Activated gamma-delta T cell treated with anti-CD3 and anti-CD28 coated beads, Interleukin-2, amount 50 U/mL, for 16 hours (primary cell): Measurements from ENCODE around the gene OR10A2.
"Not testable (repeated sequence)": the region's sequence is repeated elsewhere in the genome, so short reads cannot be mapped to it uniquely, and the experiment has no call there.

ENCODE experiments used
- DNase-seq: peaks from one replicate; pipeline ENCODE4 v3.0.0-alpha.2; 2020; ENCODE audit warnings: low read depth

Gene OR10A2, protein sequence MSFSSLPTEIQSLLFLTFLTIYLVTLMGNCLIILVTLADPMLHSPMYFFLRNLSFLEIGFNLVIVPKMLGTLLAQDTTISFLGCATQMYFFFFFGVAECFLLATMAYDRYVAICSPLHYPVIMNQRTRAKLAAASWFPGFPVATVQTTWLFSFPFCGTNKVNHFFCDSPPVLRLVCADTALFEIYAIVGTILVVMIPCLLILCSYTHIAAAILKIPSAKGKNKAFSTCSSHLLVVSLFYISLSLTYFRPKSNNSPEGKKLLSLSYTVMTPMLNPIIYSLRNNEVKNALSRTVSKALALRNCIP

GRCh38 chr11:6862961-6863360 lies at the start of gene OR10A2:
Gene OR10A2 (plus strand): TSS chr11:6863057. CDS start chr11:6869755, 6,698 bp downstream.
- no peak for DNase-seq

GRCh38 chr11:6813656-6814055 lies 49.2 kb upstream of the OR10A2 start:
- no peak for DNase-seq

DNA sequence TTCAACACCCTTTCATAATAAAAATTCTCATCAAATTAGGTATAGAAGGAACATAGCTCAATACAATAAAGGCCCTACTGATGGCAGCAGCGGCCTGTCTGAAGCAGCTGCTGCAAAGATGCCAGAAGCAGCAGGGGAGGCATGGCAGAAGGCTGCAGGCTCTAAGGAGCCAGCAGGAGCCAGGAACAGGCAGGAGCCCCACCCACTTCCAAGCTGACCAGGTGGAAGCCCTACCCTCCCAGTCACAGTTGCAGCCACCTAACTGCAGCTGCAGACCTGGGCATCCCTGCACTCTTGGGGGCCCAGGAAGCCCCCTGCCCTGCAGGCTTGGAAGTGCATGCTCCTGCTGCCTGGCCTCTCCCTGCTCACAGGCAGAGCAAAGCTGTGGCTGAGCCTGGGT lies 45.2 kb upstream of the OR10A2 start:
- DNase-seq: no peak

DNA sequence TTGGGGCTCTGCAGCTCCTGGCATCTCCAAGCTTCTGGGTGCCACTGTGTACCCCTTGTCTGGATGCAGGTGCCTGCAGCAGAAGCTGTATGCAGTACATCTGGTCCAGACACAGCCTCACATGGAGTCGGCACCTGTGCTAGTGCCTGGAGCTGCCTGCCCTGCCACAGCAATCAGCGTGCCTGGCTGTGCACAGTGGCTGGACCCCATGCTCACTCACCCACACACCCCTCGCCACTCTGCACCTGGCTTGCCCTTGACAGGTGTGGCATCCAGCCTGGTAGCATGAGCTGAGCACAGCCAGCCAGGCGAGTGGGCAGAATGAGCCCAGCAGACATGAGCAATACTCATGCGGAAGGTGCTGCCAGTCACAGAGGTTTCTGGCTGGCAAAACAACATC lies 43.9 kb upstream of the OR10A2 start:
- no peak for DNase-seq

DNA sequence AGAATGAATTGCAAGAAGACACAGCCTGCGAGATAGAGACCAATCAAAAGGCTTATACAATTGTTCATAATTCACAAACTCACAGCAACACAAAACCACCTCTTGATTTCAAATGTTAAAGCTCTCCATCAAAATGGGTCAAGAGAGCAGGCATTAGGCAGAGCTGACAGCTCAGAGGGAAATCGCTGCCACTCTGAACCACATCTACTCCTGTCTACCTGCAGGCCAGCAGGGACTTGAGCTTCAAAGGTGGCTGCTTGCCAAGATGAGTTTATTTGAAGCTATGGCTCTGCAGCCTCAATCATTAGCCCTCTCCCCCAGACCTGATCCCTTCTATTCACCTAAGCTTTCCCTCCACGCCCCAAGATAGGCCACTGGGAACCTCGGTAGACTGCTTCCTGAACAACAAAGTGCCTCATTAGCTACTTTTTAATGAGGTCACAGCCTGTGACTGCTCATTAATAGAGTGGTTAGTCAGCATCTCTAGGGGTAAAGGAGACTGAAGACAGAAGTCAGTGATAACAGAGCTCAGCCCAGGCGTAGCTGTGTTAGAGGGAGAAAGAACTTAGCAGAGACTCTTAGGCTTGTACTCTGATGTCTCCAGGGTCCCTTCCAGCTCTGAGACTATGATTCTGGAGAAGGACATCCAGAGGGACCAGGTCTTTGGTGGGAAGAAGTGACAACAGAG lies 38.6 kb upstream of the OR10A2 start:
- no peak for DNase-seq

DNA sequence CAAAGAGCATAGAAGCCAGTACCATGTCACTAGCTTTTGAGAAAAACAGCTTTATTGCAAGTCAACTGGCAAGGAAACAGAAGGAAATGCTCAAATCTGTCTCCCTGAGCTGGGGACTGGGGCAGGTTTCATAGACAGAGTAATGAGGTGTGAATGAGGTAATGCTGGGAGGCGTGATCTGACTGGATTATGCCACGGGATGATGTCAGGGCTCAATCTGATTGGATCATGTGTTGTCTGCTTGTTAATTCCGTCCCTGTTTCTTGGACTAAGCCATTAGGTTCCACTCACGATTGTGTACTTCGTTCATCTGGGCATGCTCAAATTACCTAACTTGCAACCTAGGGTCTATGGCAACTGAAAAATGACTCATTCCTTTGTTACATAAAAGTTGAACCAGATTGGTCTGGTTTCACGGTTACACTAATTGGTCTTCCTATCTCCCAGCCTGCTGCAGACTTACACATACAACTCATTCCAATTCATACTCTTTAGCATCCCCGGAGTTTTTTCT lies 37.6 kb upstream of the OR10A2 start:
- no peak for DNase-seq

DNA sequence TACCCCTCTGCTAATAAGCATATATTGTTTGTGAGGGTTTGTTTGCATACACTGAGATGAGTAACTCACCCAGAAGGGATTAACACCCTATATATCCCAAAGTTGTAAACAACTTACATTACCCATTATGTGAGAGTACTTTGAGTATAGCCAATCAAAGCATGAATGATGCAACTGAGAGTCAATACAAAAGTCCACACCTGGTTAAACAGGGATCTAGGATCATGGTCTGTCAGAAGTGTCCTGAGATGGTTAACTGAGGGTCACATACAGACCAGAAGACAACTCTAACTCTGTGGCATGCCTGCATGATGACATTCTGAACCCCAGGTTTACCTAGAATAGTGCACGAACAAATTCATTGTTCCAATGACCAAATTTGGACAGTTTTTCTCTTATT lies 34.8 kb upstream of the OR10A2 start:
- no peak for DNase-seq

- no peak for DNase-seq
Measured at GRCh38 chr11:6833356-6833755, 29.5 kb upstream of the OR10A2 start.

- DNase-seq: no peak
Measured at GRCh38 chr11:6834021-6834420, 28.8 kb upstream of the OR10A2 start.

- no peak for DNase-seq
Measured at GRCh38 chr11:6841694-6842093, 21.2 kb upstream of the OR10A2 start.

- DNase-seq: no peak
Measured at GRCh38 chr11:6843670-6844069, 19.2 kb upstream of the OR10A2 start.

GRCh38 chr11:6844356-6844755 lies 18.5 kb upstream of the OR10A2 start:
- DNase-seq: no peak

DNA sequence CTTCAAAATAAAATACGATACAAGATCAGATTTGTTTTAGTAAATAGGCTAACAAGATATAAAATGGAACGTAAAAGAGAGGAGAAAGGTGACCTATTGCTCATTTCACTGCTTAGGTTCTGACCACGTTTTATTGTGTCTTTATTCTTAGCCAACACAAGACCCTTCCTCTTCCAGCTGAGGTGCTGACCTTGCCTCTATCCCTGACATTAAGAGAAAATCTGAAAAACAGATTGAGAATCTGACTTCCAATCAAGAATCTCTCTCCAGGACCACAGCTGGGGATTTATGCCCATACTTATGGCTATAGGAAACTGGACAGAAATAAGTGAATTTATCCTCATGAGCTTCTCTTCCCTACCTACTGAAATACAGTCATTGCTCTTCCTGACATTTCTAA lies 17.5 kb upstream of the OR10A2 start, which contains the start of gene OR10A5:
Gene OR10A5 (plus strand): TSS at position 301 of the 400 bp plus-strand sequence. CDS start 0 bp downstream, at position 301.
- DNase-seq: no peak

DNA sequence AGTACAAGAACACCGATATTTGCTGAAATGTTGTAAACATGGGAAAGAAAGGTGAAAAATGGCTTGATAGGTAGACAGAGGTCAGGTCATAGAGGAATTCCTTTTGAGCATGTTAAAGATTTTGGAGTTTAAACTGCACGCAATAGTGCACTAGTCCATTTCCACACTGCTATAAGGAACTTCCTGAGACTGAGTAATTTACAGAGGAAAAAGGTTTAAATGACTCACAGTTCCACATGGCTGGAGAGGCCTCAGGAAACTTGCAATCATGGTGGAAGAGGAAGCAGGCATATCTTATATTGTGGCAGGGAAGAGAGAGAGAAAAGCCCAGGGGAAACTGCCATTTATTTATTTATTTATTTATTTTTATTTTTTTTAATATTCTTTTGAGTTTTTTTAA lies 12.3 kb upstream of the OR10A2 start:
- DNase-seq: no peak

- not testable (repeated sequence) for DNase-seq
Measured at GRCh38 chr11:6854801-6855200, 8.1 kb upstream of the OR10A2 start.

DNA sequence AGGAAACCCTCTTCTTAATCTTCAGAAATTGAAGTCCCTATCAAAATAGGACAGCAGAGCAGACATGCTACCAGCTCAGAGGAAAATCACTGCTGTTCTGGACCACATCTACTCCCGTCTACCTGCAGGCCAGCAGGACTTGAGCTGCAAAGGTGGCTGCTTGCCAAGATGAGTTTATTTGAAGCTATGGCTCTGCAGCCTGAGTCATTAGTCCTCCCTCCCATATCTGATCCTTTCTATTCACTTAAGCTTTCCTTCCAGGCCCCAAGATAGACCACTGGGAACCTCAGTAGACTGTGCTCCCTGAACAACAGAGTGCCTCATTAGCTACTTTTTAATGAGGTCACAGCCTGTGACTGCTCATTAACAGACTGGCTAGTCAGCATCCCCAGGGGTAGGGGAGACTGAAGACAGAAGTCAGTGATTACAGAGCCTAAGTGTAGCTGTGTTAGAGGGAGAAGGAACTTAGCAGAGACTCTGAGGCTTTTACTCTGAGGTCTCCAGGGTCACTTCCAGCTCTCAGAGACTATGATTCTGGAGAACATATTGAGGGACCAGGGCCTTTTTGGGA lies 6.8 kb upstream of the OR10A2 start:
- DNase-seq: no peak

DNA sequence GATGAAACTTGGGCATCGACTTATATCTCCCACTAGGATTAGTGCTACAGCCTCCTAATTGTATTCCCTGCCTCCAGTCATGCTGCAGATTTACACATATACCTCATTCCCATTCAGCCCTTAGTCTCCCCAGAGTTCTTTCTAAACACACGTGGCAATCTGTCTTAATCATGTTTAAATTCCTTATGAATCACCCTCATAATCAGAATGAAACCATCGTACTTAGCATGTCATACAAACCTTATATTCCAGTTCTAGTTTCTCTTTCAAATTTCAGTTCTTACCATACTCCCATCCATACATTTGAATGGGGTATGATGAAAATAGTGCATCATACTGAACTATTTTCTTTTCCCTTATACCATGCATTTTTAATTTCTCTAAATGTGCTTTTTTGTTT lies 6.0 kb upstream of the OR10A2 start:
- DNase-seq: no peak

DNA sequence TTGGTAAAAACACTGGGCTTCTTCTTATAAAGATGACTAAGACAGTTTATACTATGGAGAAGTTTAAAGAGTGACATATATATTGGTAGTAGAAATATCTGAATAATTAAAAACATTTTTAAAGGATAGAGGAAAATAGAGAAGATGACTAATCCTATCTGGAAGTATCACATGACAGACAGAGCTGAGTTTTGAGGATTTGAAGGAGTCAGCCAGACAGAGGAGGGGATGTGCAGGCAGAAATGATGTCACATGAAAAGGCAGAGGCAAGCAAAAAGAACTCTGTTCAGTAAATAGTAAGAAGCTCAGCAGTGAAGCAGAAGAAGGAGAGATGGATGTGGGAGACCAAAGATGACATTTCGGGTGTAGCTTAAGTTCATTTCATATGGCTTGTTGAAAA lies 1.6 kb downstream of the OR10A2 start:
- no peak for DNase-seq

- DNase-seq: no peak
Measured at GRCh38 chr11:6871278-6871677, 8.4 kb downstream of the OR10A2 start.

GRCh38 chr11:6875761-6876160 lies 12.9 kb downstream of the OR10A2 start:
- DNase-seq: no peak

GRCh38 chr11:6876325-6876724 lies 13.5 kb downstream of the OR10A2 start, which contains the start of gene OR10A4:
Gene OR10A4 (plus strand): TSS chr11:6876625. CDS start chr11:6876648, 23 bp downstream.
- no peak for DNase-seq

DNA sequence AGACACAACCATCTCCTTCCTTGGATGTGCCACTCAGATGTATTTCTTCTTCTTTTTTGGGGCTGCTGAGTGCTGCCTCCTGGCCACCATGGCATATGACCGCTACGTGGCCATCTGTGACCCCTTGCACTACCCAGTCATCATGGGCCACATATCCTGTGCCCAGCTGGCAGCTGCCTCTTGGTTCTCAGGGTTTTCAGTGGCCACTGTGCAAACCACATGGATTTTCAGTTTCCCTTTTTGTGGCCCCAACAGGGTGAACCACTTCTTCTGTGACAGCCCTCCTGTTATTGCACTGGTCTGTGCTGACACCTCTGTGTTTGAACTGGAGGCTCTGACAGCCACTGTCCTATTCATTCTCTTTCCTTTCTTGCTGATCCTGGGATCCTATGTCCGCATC lies 14.1 kb downstream of the OR10A2 start:
- DNase-seq: no peak

- no peak for DNase-seq
Measured at GRCh38 chr11:6882751-6883150, 19.9 kb downstream of the OR10A2 start.
